ENCODE data around the gene TUBD1. TPM values are rescaled to one million over a fixed set of nuclear protein-coding genes. Genes with fewer than 3 reads are reported as not detected.
"Not testable (repeated sequence)": the region's sequence is repeated elsewhere in the genome, so short reads cannot be mapped to it uniquely, and the experiment has no call there.

TUBD1 gene
- total RNA-seq, 1 experiment from 2014 or later = 16.1 TPM

GRCh38 chr17:59851439-59852375 lies 41.0 kb downstream of the TUBD1 start:
- no TSS peak for BruUV-seq (replicated peaks)
- intact Hi-C loops (cut with micrococcal nuclease; ENCODE audit: unreplicated experiment) = no loop called here
- no peaks in the 10 kb centered on the region for H3K4me1 ChIP-seq (ENCODE audit: insufficient read depth, low read length, poor library complexity, severe bottlenecking)
- H3K27me3 ChIP-seq (replicated peaks; ENCODE audit: insufficient read depth, low read depth, low read length, poor library complexity) = no peaks in the 10 kb centered on the region
- H3K9me3 ChIP-seq (ENCODE audit: low read depth, low read length, poor library complexity, severe bottlenecking) = no peaks in the 10 kb centered on the region
- ChIA-PET POLR2A (ENCODE audit: low non-redundant PET) (no interaction called here), CTCF (no interaction called here)
- TF ChIP-seq, protein P1, sequence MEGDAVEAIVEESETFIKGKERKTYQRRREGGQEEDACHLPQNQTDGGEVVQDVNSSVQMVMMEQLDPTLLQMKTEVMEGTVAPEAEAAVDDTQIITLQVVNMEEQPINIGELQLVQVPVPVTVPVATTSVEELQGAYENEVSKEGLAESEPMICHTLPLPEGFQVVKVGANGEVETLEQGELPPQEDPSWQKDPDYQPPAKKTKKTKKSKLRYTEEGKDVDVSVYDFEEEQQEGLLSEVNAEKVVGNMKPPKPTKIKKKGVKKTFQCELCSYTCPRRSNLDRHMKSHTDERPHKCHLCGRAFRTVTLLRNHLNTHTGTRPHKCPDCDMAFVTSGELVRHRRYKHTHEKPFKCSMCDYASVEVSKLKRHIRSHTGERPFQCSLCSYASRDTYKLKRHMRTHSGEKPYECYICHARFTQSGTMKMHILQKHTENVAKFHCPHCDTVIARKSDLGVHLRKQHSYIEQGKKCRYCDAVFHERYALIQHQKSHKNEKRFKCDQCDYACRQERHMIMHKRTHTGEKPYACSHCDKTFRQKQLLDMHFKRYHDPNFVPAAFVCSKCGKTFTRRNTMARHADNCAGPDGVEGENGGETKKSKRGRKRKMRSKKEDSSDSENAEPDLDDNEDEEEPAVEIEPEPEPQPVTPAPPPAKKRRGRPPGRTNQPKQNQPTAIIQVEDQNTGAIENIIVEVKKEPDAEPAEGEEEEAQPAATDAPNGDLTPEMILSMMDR (conservative IDR thresholded peaks at IDR 0.05; ENCODE audit: low read depth, low read length) = no peak
- TF ChIP-seq EZH2 (IDR thresholded peaks at IDR 0.05; ENCODE audit: borderline replicate concordance, low read depth, low read length, poor library complexity, severe bottlenecking) = no peak
- no peak for DNase-seq (ENCODE audit: low spot score)
- no peak overlapping the region for H3K4me3 ChIP-seq (ENCODE audit: low read depth, low read length, poor library complexity, severe bottlenecking)
- H3K27ac ChIP-seq (ENCODE audit: low read depth, low read length, poor library complexity, severe bottlenecking) = no peak overlapping the region
- no peaks in the 10 kb centered on the region for H3K36me3 ChIP-seq (ENCODE audit: insufficient read depth, low read length, poor library complexity, severe bottlenecking)

- H3K36me3 ChIP-seq (ENCODE audit: insufficient read depth, low read length, poor library complexity, severe bottlenecking); H3K4me3 ChIP-seq (ENCODE audit: low read depth, low read length, poor library complexity, severe bottlenecking); intact Hi-C loops (cut with micrococcal nuclease; ENCODE audit: unreplicated experiment); DNase-seq (ENCODE audit: low spot score); H3K27ac ChIP-seq (ENCODE audit: low read depth, low read length, poor library complexity, severe bottlenecking); CTCF ChIA-PET; POLR2A ChIA-PET (ENCODE audit: low non-redundant PET); H3K27me3 ChIP-seq (replicated peaks; ENCODE audit: insufficient read depth, low read depth, low read length, poor library complexity); BruUV-seq (replicated peaks); H3K9me3 ChIP-seq (ENCODE audit: low read depth, low read length, poor library complexity, severe bottlenecking): not testable (repeated sequence)
- H3K4me1 ChIP-seq (ENCODE audit: insufficient read depth, low read length, poor library complexity, severe bottlenecking) = peaks cover 10% of the 10 kb centered on the region
Observed at GRCh38 chr17:59850311-59850710, 42.4 kb downstream of the TUBD1 start.

GRCh38 chr17:59848778-59849177 lies 44.0 kb downstream of the TUBD1 start:
- TF ChIP-seq, protein P1 (conservative IDR thresholded peaks at IDR 0.05; ENCODE audit: low read depth, low read length) = no peak
- no peak for TF ChIP-seq EZH2 (IDR thresholded peaks at IDR 0.05; ENCODE audit: borderline replicate concordance, low read depth, low read length, poor library complexity, severe bottlenecking)
- Histone ChIP-seq H3K36me3 (ENCODE audit: insufficient read depth, low read length, poor library complexity, severe bottlenecking) (no peaks in the 10 kb centered on the region), H3K4me1 (ENCODE audit: insufficient read depth, low read length, poor library complexity, severe bottlenecking) (peaks cover 10% of the 10 kb centered on the region), H3K9me3 (ENCODE audit: low read depth, low read length, poor library complexity, severe bottlenecking) (no peaks in the 10 kb centered on the region), H3K27me3 (replicated peaks; ENCODE audit: insufficient read depth, low read depth, low read length, poor library complexity) (no peaks in the 10 kb centered on the region), H3K27ac (ENCODE audit: low read depth, low read length, poor library complexity, severe bottlenecking) (no peak overlapping the region), H3K4me3 (ENCODE audit: low read depth, low read length, poor library complexity, severe bottlenecking) (no peak overlapping the region)
- POLR2A ChIA-PET (ENCODE audit: low non-redundant PET) = no interaction called here
- CTCF ChIA-PET = interaction anchor here (0.6 to 1.6 kb wide), 2 partner anchors 10 to 228 kb away, joined by 3 to 5 read pairs; no protein-coding TSS in a partner anchor
- intact Hi-C loops (cut with micrococcal nuclease; ENCODE audit: unreplicated experiment) = no loop called here
- no TSS peak for BruUV-seq (replicated peaks)
- no peak for DNase-seq (ENCODE audit: low spot score)

Measured in A673 (cell line).